Activated CD8-positive, alpha-beta memory T cell treated with anti-CD3 and anti-CD28 coated beads for 1 hour (primary cell): ENCODE measurements around the gene SLC19A1.

ENCODE experiments used
- DNase-seq, 2 donors: peaks; one replicate each; pipeline ENCODE4 v3.0.0-alpha.2; 2020; ENCODE audit warnings: low read depth in 1 of 2; ENCODE audit errors: extremely low read depth in 1 of 2

The SLC19A1 gene

DNA sequence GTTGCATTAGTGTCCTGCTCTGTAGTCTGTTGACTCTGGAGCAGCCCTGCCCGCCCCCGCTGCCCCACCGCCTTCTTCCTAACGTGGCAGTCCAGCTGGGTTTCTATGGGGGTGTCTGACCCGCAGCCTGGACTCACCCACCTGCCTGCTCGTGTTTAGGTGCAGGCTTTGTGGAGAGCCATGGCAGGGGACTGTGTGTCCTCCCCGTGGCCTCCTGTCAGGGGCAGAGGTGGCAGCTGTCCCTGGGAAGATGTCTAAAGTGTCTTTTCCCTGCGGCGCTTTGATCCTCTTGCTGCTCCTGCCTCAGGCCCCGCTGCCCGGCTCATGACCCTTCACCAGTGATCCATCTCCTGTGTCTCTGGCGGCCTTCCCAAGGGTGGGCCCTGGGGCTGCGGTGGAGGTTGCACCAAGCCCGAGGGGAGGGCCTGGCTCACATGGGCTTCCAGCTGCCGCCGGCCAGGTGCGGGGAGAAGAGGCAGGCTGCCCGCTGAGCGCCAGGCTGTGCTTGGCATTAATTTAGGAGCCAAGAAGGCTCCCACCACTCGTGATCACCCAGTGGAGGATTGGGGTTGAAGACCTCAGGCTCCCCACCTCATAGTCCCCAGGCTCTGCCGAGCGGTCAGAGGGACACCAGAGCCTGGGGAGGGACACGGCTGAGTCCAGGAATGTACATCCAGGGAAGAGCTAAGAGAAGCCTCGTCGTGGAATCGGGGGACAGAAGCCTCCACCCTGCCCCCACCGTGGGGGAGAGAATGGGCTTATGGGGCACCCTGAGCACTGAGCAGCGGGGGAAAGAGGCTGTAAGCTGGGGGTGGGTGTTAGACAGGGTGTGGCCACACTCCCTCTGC, 93.2 kb downstream of the SLC19A1 start:
- DNase-seq, result no peak

- no peak for DNase-seq
Observed at GRCh38 chr21:45448283-45448809, 93.9 kb downstream of the SLC19A1 start.
